ENCODE measurements around the gene TRPV3. TPM values are rescaled to one million over a fixed set of nuclear protein-coding genes. Genes with fewer than 3 reads are reported as not detected.

TRPV3 gene
- total RNA-seq, 1 experiment from 2014 or later: 4.4 TPM

DNA sequence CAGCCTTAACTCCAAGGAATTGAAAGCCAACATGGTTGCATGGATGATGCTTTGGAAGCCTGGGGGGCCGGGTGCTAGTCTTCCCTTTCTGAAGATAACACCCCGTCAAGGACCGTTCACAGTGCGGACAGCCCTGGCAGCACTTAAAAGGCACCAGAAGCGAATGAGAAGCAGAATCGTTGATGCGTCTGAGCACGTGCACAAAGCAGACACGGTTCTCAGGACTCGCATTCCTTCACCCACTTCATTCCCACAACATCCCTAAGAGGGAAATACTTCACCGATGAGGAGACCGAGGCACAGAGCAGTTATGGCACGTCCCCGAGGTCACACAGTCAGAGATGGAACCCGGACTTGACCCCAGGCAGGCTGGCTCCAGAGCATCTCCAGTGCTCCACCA is 37.4 kb upstream of the TRPV3 start:
- DNase-seq (ENCODE audit: unreplicated experiment): no peak
- peaks cover under 1% of the 10 kb centered on the region for H3K36me3 Mint-ChIP-seq (ENCODE audit: insufficient read depth, unreplicated experiment)
- POLR2A ChIA-PET: no interaction called here
- no peaks in the 10 kb centered on the region for H3K27me3 Mint-ChIP-seq (ENCODE audit: insufficient read depth, unreplicated experiment)
- H3K4me3 Mint-ChIP-seq (ENCODE audit: unreplicated experiment): no peak overlapping the region
- no peak for TF ChIP-seq CTCF (IDR thresholded peaks at IDR 0.05; ENCODE audit: unreplicated experiment)
- CTCF ChIA-PET: interaction anchor here (0.5 kb wide), 1 partner anchor 722 kb away, joined by 4 read pairs; no protein-coding TSS in a partner anchor
- no peak overlapping the region for H3K27ac Mint-ChIP-seq (ENCODE audit: low read depth, unreplicated experiment)
- no peaks in the 10 kb centered on the region for H3K4me1 Mint-ChIP-seq (ENCODE audit: insufficient read depth, unreplicated experiment)
- BruUV-seq (replicated peaks): no TSS peak
- intact Hi-C loops (cut with micrococcal nuclease): no loop called here
- H3K9me3 Mint-ChIP-seq (ENCODE audit: unreplicated experiment): no peaks in the 10 kb centered on the region

- ChIA-PET POLR2A (no interaction called here), CTCF (no interaction called here)
- peaks cover 5% of the 10 kb centered on the region for H3K36me3 Mint-ChIP-seq (ENCODE audit: insufficient read depth, unreplicated experiment)
- no peaks in the 10 kb centered on the region for H3K27me3 Mint-ChIP-seq (ENCODE audit: insufficient read depth, unreplicated experiment)
- intact Hi-C loops (cut with micrococcal nuclease): no loop called here
- no TSS peak for BruUV-seq (replicated peaks)
- peaks cover 6% of the 10 kb centered on the region for H3K4me1 Mint-ChIP-seq (ENCODE audit: insufficient read depth, unreplicated experiment)
- DNase-seq (ENCODE audit: unreplicated experiment): no peak
- no peaks in the 10 kb centered on the region for H3K9me3 Mint-ChIP-seq (ENCODE audit: unreplicated experiment)
- H3K4me3 Mint-ChIP-seq (ENCODE audit: unreplicated experiment): no peak overlapping the region
- TF ChIP-seq CTCF (IDR thresholded peaks at IDR 0.05; ENCODE audit: unreplicated experiment): no peak
- H3K27ac Mint-ChIP-seq (ENCODE audit: low read depth, unreplicated experiment): no peak overlapping the region
These were observed 36.6 kb upstream of the TRPV3 start for GRCh38 chr17:3594051-3594800.

GRCh38 chr17:3593384-3593783 is 35.8 kb upstream of the TRPV3 start:
- no peak for TF ChIP-seq CTCF (IDR thresholded peaks at IDR 0.05; ENCODE audit: unreplicated experiment)
- Mint-ChIP-seq H3K27me3 (ENCODE audit: insufficient read depth, unreplicated experiment) (no peaks in the 10 kb centered on the region), H3K27ac (ENCODE audit: low read depth, unreplicated experiment) (no peak overlapping the region), H3K9me3 (ENCODE audit: unreplicated experiment) (no peaks in the 10 kb centered on the region), H3K4me1 (ENCODE audit: insufficient read depth, unreplicated experiment) (peaks cover 6% of the 10 kb centered on the region), H3K4me3 (ENCODE audit: unreplicated experiment) (no peak overlapping the region), H3K36me3 (ENCODE audit: insufficient read depth, unreplicated experiment) (peaks cover 5% of the 10 kb centered on the region)
- ChIA-PET CTCF (no interaction called here), POLR2A (no interaction called here)
- intact Hi-C loops (cut with micrococcal nuclease): no loop called here
- BruUV-seq (replicated peaks): no TSS peak
- no peak for DNase-seq (ENCODE audit: unreplicated experiment)

DNA sequence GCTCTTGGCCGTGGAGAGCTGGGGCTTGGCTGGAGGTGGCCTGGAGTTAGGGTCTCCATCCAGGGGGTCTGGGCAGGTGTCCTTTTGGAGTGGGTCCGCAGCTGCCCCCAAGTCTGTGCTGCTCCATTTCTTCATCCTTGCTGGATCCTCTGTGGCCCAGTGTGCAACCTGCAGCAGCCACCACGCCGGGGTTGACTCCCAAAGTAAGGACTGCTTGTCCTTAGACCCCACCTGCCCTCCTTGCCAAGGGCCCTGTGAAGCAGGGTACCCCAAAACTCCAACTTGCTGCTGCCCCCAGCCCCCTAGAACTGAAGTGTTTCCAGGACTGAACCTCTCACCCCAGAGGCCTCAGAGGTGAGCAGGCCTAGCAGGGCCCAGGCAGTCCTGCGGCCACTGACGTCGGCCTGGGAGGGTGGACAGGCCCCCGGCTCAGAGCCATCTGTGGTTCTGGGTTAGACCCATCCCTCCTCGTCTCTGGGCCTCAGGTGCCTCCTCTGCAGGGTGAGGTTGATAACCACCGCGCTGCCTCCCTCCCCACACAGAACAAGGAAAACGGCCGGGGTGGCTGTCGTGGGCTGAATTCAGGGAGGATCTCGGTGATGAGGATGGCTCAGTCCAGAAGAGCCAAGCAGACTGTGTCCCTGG is 34.7 kb upstream of the TRPV3 start:
- POLR2A ChIA-PET: no interaction called here
- intact Hi-C loops (cut with micrococcal nuclease): no loop called here
- CTCF ChIA-PET: interaction anchor here (0.7 kb wide), 1 partner anchor 38 kb away, joined by 3 read pairs; no protein-coding TSS in a partner anchor
- Mint-ChIP-seq H3K4me3 (ENCODE audit: unreplicated experiment) (no peak overlapping the region), H3K9me3 (ENCODE audit: unreplicated experiment) (no peaks in the 10 kb centered on the region), H3K27ac (ENCODE audit: low read depth, unreplicated experiment) (no peak overlapping the region), H3K4me1 (ENCODE audit: insufficient read depth, unreplicated experiment) (peaks cover 6% of the 10 kb centered on the region), H3K27me3 (ENCODE audit: insufficient read depth, unreplicated experiment) (no peaks in the 10 kb centered on the region), H3K36me3 (ENCODE audit: insufficient read depth, unreplicated experiment) (peaks cover 5% of the 10 kb centered on the region)
- no peak for DNase-seq (ENCODE audit: unreplicated experiment)
- no TSS peak for BruUV-seq (replicated peaks)
- TF ChIP-seq CTCF (IDR thresholded peaks at IDR 0.05; ENCODE audit: unreplicated experiment): no peak
